Activated CD8-positive, alpha-beta memory T cell treated with anti-CD3 and anti-CD28 coated beads, Interleukin-2, amount 10 ng/mL, durations not matched to agents 7 days and 5 days (primary cell): Measurements from ENCODE around the gene DSTYK. TPM values are rescaled to one million over a fixed set of nuclear protein-coding genes. Genes with fewer than 3 reads are reported as not detected.
"Not testable (repeated sequence)": the region's sequence is repeated elsewhere in the genome, so short reads cannot be mapped to it uniquely, and the experiment has no call there.

Source experiments
- ATAC-seq: fragments of 150-1000 bp; cut with Tn5 transposase; one replicate; pipeline ENCODE4 v1.10.0; 2021; ENCODE audit warnings: moderate library complexity
- CTCF ChIA-PET: fragments of 350-600 bp; sonication (Branson Sonifier 250); formaldehyde crosslinking; loops from one replicate; lab custom pipeline; 2021; ENCODE audit warnings: antibody characterized with exemption; lab: Charles Lee
- DNase-seq: peaks from one replicate; pipeline ENCODE4 v3.0.0-alpha.2; 2020
- H3K27ac Mint-ChIP-seq: one replicate; pipeline ENCODE4 v1.8.0; 2021; ENCODE audit warnings: mild to moderate bottlenecking, mixed read lengths
- H3K27me3 Mint-ChIP-seq: one replicate; pipeline ENCODE4 v1.8.0; 2021; ENCODE audit warnings: mixed read lengths
- H3K36me3 Mint-ChIP-seq: one replicate; pipeline ENCODE4 v1.8.0; 2021; ENCODE audit warnings: mild to moderate bottlenecking, mixed read lengths
- H3K4me1 Mint-ChIP-seq: one replicate; pipeline ENCODE4 v1.8.0; 2021; ENCODE audit warnings: mixed read lengths
- H3K4me3 Mint-ChIP-seq: one replicate; pipeline ENCODE4 v1.8.0; 2021; ENCODE audit warnings: mild to moderate bottlenecking, moderate library complexity, mixed read lengths
- H3K9me3 Mint-ChIP-seq: one replicate; pipeline ENCODE4 v1.8.0; 2022; ENCODE audit warnings: low read depth, mixed read lengths
- total RNA-seq, 2 experiments: library from RNA; stranded (reverse); gene quantifications; one replicate each; pipeline ENCODE4 v1.2.3, GENCODE V29; 2021

DSTYK gene
- total RNA-seq, 2 experiments from 2014 or later, result 8.7 to 11.6 TPM

DNA sequence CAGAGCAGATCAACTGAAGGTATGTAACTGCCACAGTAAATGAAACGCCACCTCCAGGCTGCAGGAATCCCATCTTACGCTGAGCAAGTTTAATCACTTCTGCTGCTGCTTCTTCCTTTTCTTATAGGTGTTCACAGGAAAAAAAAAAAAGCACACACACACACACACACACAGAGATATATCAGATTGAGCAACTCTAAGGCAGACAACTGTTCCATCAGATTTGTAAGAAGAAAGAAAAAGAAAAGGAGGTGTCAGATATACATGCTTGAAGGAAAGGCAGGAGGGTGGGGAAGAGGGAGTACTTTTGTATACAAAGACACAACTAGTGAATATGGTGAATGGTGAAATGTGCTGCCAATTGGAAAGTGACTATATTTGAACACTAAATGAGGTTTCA lies 28.6 kb downstream of the DSTYK start:
- no peak for DNase-seq
- Mint-ChIP-seq H3K36me3 (peaks cover 28% of the 10 kb centered on the region), H3K9me3 (no peaks in the 10 kb centered on the region), H3K4me3 (no peak overlapping the region), H3K27me3 (no peaks in the 10 kb centered on the region), H3K4me1 (peaks cover 60% of the 10 kb centered on the region), H3K27ac (no peak overlapping the region)
- CTCF ChIA-PET, result interaction anchor here (1.3 kb wide), 1 partner anchor 73 kb away, joined by 4 read pairs; no protein-coding TSS in a partner anchor
- ATAC-seq, result no peak

DNA sequence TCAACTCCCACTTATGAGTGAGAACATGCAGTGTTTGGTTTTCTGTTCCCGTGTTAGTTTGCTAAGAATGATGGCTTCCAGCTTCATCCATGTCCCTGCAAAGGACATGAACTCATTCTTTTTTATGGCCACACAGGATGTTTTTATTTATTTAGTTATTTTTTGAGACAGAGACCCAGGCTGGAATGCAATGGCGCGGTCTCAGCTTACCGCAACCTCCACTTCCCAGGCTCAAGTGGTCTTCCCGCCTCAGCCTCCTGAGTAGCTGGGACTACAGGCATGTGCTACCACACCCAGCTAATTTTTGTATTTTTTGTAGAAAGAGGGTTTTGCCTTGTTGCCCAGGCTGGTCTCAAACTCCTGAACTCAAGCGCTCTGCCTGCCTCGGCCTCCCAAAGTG lies 31.2 kb downstream of the DSTYK start:
- not testable (repeated sequence) for ATAC-seq, H3K4me3 Mint-ChIP-seq, H3K9me3 Mint-ChIP-seq, DNase-seq, H3K27me3 Mint-ChIP-seq
- Mint-ChIP-seq H3K4me1 (peaks cover 36% of the 10 kb centered on the region), H3K36me3 (peaks cover 23% of the 10 kb centered on the region), H3K27ac (peak overlapping the region; percentile 44)
- CTCF ChIA-PET, result interaction anchor here (0.9 to 1.8 kb wide), 2 partner anchors 12 to 93 kb away, joined by 3 to 5 read pairs; no protein-coding TSS in a partner anchor

DNA sequence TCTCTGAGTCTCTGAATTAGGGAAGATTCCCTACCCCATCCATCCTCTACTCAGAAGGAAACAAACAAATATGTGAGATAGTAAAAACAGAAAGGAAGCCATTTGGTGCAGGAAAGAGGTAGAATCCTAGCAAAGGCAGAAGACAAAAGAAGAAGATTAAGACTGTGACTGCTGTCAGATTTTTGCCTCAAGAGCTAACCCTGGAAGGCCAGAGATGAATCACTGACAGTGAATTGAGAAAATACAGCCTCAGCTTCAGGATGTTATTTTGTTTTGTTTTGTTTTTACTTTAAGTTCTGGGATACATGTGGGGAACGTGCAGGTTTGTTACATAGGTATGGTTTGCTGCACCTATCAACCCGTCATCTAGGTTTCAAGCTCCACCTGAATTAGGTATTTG lies 31.7 kb downstream of the DSTYK start:
- peaks cover 35% of the 10 kb centered on the region for H3K4me1 Mint-ChIP-seq
- DNase-seq, result no peak
- H3K27me3 Mint-ChIP-seq, result no peaks in the 10 kb centered on the region
- ATAC-seq, result peak; percentile 36
- no peak overlapping the region for H3K4me3 Mint-ChIP-seq
- CTCF ChIA-PET, result interaction anchor here (0.9 to 1.8 kb wide), 3 partner anchors 12 to 94 kb away, joined by 3 to 5 read pairs (median 3); no protein-coding TSS in a partner anchor
- no peak overlapping the region for H3K27ac Mint-ChIP-seq
- H3K9me3 Mint-ChIP-seq, result no peaks in the 10 kb centered on the region
- H3K36me3 Mint-ChIP-seq, result peaks cover 23% of the 10 kb centered on the region

DNA sequence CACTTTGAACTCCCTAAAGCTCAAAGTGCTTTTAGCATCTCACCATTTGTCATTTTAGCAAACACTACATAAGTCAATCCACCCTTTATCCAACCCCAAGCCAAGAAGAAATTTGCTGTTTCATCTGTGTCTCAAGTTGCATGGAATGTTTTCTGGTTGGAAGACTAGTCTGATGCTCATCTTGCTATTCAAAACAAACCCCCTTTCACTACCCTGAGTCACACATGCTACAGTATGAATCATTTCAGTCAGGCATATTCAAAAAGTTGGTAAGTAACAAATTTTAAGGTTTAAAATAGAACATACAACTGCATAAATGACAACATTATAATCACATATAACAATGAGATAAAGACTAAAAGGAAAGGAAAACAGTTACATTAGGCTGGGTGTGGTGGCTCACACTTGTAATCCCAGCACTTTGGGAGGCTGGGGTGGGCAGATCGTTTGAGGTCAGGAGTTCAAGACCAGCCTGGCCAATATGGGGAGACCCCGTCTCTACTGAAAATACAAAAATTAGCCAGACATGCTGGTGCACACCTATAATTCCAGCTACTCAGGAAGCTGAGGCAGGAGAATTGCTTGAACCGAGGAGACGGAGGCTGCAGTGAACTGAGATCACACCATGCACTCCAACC lies 38.7 kb downstream of the DSTYK start:
- Mint-ChIP-seq H3K4me1 (peaks cover 38% of the 10 kb centered on the region), H3K27ac (peak overlapping the region; percentile 15), H3K36me3 (peaks cover 22% of the 10 kb centered on the region), H3K4me3 (no peak overlapping the region), H3K27me3 (no peaks in the 10 kb centered on the region), H3K9me3 (no peaks in the 10 kb centered on the region)
- ATAC-seq (peak; percentile 63), DNase-seq (no peak)
- CTCF ChIA-PET, result interaction anchor here (0.9 to 1.2 kb wide), 2 partner anchors 25 to 31 kb away, joined by 3 read pairs; no protein-coding TSS in a partner anchor

DNA sequence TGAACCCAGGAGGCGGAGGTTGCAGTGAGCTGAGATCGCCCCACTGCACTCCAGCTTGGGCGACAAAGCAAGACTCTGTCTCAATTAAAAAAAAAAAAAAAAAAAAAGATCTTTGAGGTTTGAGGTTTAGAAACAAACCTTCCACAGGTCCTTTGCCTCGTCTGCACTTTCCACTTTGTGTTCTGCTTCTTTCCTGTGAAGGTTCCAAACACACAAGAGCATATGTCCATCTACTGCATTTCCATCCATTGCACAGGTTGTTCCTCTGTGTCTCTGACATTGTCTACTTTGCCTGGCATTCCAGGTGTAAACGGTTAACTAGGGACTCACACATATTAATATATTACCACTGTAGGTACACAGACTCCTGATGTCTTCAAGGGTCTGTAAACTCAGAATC lies 40.1 kb downstream of the DSTYK start:
- ATAC-seq (peak; percentile 60), DNase-seq (no peak)
- Mint-ChIP-seq H3K4me1 (peaks cover 38% of the 10 kb centered on the region), H3K27ac (peak overlapping the region; percentile 37), H3K36me3 (peaks cover 27% of the 10 kb centered on the region), H3K4me3 (no peak overlapping the region), H3K27me3 (no peaks in the 10 kb centered on the region), H3K9me3 (no peaks in the 10 kb centered on the region)
- CTCF ChIA-PET, result interaction anchor here (0.6 to 1.0 kb wide), 2 partner anchors 29 to 50 kb away, joined by 3 to 4 read pairs; partner anchors contain the start of gene RBBP5

DNA sequence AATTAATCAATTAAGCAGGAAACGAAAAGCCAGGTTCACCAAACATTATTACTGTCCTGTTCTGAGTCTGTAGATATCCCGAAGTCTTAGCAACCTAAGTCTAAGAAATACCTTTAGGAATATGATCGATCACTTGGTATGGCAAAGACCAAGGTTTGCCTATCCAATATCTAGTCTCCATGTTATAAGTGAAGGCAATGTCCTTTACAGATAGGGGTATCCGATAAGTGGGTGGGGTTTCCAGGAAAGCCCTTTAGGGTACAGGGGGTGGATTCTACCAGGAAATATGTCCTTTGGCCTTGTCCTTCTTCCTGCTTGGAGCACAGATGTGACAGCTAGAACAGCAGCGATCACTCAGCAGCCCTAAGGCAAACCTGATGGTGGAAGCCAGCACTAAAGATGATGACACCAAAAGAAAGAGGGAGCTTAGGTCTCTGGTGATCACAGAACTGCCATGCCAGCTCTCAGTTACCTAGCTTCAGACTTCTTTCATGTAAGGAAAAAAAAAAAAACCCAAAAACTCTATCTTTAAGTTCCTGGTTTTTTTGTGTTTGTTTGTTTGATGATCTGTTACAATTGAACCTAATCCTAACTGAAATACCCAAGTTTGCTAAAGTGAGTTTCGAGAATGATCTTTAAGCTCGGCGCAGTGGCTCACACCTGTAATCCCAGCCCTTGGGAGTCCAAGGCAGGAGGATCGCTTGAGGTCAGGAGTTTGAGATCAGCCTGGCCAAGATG lies 40.8 kb downstream of the DSTYK start:
- Mint-ChIP-seq H3K27me3 (no peaks in the 10 kb centered on the region), H3K4me3 (no peak overlapping the region), H3K9me3 (no peaks in the 10 kb centered on the region), H3K36me3 (peaks cover 27% of the 10 kb centered on the region), H3K27ac (no peak overlapping the region), H3K4me1 (peaks cover 38% of the 10 kb centered on the region)
- DNase-seq, result no peak
- no peak for ATAC-seq
- CTCF ChIA-PET, result interaction anchor here (0.6 to 1.0 kb wide), 3 partner anchors 29 to 182 kb away, joined by 3 to 4 read pairs (median 3); partner anchors contain the start of gene RBBP5

DNA sequence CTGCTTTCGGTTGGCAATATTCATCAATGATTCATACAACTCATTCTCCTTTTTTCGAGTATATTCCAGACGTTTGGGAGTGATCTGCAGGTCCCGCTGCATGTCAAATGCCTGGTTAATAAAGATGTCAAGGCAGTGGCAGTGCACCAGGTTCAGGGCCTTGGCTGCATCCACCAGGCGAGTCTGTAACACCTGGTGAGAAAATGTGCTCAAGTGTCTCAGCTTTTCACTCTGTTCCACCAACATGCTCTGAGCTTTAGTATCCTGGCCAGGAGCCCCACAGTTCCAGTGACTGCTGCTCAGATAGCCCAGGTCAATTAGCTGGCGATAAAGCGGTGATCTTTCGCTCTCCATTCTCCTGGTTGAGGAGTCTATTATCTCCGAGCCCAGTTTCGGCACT lies 42.3 kb downstream of the DSTYK start:
- DNase-seq, result no peak
- Mint-ChIP-seq H3K4me1 (peaks cover 36% of the 10 kb centered on the region), H3K27ac (no peak overlapping the region), H3K9me3 (no peaks in the 10 kb centered on the region), H3K27me3 (no peaks in the 10 kb centered on the region), H3K4me3 (no peak overlapping the region), H3K36me3 (peaks cover 27% of the 10 kb centered on the region)
- CTCF ChIA-PET, result interaction anchor here (1.2 to 1.4 kb wide), 2 partner anchors 17 to 28 kb away, joined by 3 to 4 read pairs; no protein-coding TSS in a partner anchor
- no peak for ATAC-seq

DNA sequence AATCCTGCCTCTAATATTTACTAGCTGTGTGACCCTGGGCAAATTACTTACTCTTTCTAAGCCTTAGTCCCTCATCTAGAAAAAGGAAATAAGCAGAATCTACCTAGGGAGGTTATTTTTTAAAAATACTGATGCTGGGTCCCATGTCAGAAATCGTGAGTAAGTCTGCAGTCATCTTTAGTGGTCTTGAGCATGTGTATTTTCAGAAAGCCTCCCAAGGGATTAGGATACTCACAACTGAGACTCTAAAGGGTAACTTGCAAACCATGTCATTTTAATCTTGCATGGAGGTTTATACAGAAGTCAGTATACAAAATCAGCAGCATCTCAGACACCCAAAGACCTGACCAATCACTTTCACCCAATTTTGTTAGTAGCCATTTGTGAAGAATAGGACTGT lies 43.2 kb downstream of the DSTYK start:
- ATAC-seq (no peak), DNase-seq (no peak)
- no peaks in the 10 kb centered on the region for H3K9me3 Mint-ChIP-seq
- peaks cover 34% of the 10 kb centered on the region for H3K36me3 Mint-ChIP-seq
- H3K27ac Mint-ChIP-seq, result no peak overlapping the region
- no peaks in the 10 kb centered on the region for H3K27me3 Mint-ChIP-seq
- no peak overlapping the region for H3K4me3 Mint-ChIP-seq
- CTCF ChIA-PET, result interaction anchor here (1.2 to 1.4 kb wide), 2 partner anchors 18 to 27 kb away, joined by 3 to 4 read pairs; no protein-coding TSS in a partner anchor
- H3K4me1 Mint-ChIP-seq, result peaks cover 36% of the 10 kb centered on the region

DNA sequence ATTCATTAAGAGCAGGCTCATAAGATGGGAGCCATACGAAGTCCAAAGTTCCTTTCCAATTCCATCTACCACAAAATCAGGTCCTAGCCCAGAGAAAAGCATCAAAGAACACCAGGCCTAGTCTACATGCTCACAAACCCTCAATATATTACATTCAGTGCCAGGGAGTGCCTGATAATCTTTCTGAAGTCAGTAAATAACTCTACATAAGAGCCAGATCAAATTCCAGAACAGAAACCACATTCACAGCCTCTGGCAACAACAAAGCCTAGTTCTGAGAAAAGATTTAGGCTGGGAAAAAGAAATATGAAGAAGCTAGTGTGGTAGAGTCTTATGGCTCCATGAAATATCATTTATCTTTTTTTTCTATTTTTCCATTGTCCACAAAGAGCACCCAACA lies 49.2 kb downstream of the DSTYK start:
- H3K9me3 Mint-ChIP-seq, result no peaks in the 10 kb centered on the region
- ATAC-seq, result no peak

DNA sequence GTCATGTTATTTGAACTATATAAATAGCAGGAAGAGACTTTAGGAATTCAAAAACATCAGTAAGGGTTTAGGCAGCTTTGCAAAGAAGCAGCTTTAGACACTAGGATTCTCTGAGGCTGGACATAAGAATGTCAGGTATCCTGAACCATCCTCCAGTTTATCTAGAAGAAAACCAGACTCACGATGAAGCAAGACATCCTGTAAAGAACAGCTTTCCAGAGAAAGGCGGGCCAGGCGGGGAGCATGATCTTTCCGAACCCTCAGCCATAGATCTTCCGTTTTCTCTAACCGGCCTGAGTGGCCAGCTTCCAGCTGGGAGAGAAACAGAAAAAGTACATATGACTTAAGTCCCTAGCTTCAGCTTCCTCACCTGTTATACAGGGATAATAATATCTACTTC lies 50.4 kb downstream of the DSTYK start:
- CTCF ChIA-PET, result interaction anchor here (1.2 kb wide), 1 partner anchor 25 kb away, joined by 3 read pairs; no protein-coding TSS in a partner anchor
- H3K4me1 Mint-ChIP-seq, result peaks cover 15% of the 10 kb centered on the region
- peak overlapping the region; percentile 9 for H3K27ac Mint-ChIP-seq
- peaks cover 9% of the 10 kb centered on the region for H3K9me3 Mint-ChIP-seq
- no peaks in the 10 kb centered on the region for H3K27me3 Mint-ChIP-seq
- H3K36me3 Mint-ChIP-seq, result peaks cover 63% of the 10 kb centered on the region
- DNase-seq, result no peak
- no peak overlapping the region for H3K4me3 Mint-ChIP-seq
- no peak for ATAC-seq

More for the DNA sequence above, 49.2 kb downstream of the DSTYK start:
- DNase-seq, result no peak
- Mint-ChIP-seq H3K4me3 (no peak overlapping the region), H3K27me3 (no peaks in the 10 kb centered on the region), H3K27ac (no peak overlapping the region), H3K4me1 (peaks cover 15% of the 10 kb centered on the region), H3K36me3 (peaks cover 51% of the 10 kb centered on the region)
- CTCF ChIA-PET, result interaction anchor here (1.6 kb wide), 1 partner anchor 21 kb away, joined by 4 read pairs; no protein-coding TSS in a partner anchor

DNA sequence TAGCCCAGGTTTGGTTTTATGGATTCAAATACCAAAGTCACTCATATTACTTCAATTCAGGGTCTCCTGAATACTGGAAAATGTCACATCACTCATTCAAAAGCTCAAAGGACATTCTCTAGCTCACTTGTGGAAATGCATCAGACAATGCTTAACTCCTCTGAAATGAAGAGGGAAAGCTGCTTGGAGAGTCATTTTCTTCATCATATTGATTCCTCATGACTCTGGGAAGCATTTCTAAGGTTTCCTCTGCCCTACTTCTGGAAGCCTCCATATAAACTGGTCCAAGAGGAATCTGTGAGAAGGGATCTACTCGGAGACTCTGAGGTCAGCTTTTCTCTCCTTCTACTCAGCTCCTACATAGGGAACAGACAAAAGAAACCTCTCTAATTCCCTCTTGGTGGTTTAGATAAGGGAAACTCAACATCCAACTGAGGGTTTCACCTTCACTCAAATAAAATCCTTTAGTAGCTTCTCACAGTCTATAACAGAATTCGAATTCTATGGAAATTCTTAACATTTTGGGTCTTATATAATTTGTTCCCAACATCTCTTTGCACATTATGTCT lies 53.4 kb downstream of the DSTYK start:
- CTCF ChIA-PET, result interaction anchor here (0.6 to 4.3 kb wide), 4 partner anchors 17 to 433 kb away, joined by 3 to 16 read pairs (median 3); no protein-coding TSS in a partner anchor
- no peak overlapping the region for H3K4me3 Mint-ChIP-seq
- H3K27ac Mint-ChIP-seq, result no peak overlapping the region
- peaks cover 75% of the 10 kb centered on the region for H3K36me3 Mint-ChIP-seq
- DNase-seq (no peak), ATAC-seq (no peak)
- no peaks in the 10 kb centered on the region for H3K27me3 Mint-ChIP-seq
- H3K9me3 Mint-ChIP-seq, result peaks cover 16% of the 10 kb centered on the region
- H3K4me1 Mint-ChIP-seq, result peaks cover 15% of the 10 kb centered on the region

DNA sequence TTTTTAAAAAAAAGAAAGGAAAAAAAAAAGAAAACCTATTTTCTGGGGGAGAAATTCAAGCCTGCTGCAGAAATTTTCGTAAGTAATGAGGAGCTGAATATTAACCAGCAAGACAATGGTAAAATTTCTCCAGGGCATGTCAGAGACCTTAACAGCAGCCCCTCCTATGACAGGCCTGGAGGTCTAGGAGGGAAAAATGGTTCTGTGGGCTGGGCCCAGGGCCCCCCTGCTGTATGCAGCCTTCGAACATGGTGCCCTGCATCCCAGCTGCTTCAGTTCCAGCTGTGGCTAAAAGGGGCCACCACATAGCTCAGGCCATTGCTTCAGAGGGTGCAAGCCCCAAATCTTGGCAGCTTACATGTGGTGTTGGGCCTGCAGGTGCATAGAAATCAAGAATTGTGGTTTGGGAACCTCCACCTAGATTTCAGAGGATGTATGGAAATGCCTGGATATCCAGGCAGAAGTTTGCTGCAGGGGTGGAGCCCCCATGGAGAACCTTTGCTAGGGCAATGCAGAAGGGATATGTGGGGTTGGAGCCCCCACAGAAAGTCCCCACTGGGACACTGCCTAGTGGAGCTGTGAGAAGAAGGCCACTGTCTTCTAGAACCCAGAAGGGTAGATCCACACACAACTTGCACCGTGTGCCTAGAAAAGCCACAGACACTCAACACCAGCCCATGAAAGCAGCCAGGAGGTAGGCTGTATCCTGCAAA lies 55.7 kb downstream of the DSTYK start:
- CTCF ChIA-PET, H3K27me3 Mint-ChIP-seq, DNase-seq, ATAC-seq, H3K4me3 Mint-ChIP-seq, H3K27ac Mint-ChIP-seq: not testable (repeated sequence)
- Mint-ChIP-seq H3K9me3 (peaks cover 16% of the 10 kb centered on the region), H3K36me3 (peaks cover 63% of the 10 kb centered on the region), H3K4me1 (peaks cover 12% of the 10 kb centered on the region)
